COLO668 (cell line): Measurements from ENCODE around the gene CEP19.
A peak's percentile ranks its signal among the peaks of the same experiment; 100 is the strongest.
"Not testable (repeated sequence)": the region's sequence is repeated elsewhere in the genome, so short reads cannot be mapped to it uniquely, and the experiment has no call there.

ENCODE experiments used
- DNase-seq: peaks from one replicate; lab custom pipeline; 2025; ENCODE audit not compliant: unreplicated experiment; lab: John Stamatoyannopoulos, UW

Gene CEP19, protein sequence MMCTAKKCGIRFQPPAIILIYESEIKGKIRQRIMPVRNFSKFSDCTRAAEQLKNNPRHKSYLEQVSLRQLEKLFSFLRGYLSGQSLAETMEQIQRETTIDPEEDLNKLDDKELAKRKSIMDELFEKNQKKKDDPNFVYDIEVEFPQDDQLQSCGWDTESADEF

DNA sequence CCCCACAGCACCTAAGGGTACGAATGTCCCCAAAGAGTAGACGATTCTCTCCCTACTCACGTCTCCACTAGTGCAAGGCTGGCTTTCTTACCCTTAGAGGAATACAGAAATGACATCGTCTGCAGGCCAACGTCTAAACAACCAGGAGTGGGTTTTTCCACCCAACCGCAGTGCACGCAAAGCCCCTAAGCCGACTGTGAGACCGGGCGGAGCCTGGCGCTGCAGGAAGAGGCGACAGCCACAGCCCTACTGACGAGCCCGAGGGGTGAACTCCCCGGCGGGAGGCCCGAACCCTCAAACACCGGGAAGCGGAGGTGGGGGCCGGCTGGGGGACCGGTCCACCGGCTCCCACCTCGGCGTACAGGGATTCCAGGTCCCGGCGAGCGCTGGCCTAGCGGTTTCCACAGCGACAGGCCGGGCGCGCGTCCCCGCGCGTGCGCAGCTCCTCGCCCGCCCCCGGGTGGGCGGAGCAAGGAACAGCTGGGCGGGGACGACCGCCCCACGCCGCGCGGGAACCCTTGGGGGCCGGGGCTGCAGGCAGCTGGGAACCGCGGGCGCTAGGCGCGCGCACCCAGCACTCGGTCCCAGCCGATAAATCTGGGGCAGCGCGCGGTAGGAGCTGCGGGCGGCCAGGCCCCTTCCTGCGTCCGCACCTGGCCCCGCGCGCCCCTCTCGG lies at the start of gene CEP19, which contains the start of gene PIGX:
Gene CEP19 (minus strand): TSS at position 413 of the 676 bp plus-strand sequence. CDS start 3,593 bp downstream, outside the sequence.
Gene PIGX (plus strand): TSS at position 540 of the 676 bp plus-strand sequence.
- DNase-seq: peak; percentile 86

DNA sequence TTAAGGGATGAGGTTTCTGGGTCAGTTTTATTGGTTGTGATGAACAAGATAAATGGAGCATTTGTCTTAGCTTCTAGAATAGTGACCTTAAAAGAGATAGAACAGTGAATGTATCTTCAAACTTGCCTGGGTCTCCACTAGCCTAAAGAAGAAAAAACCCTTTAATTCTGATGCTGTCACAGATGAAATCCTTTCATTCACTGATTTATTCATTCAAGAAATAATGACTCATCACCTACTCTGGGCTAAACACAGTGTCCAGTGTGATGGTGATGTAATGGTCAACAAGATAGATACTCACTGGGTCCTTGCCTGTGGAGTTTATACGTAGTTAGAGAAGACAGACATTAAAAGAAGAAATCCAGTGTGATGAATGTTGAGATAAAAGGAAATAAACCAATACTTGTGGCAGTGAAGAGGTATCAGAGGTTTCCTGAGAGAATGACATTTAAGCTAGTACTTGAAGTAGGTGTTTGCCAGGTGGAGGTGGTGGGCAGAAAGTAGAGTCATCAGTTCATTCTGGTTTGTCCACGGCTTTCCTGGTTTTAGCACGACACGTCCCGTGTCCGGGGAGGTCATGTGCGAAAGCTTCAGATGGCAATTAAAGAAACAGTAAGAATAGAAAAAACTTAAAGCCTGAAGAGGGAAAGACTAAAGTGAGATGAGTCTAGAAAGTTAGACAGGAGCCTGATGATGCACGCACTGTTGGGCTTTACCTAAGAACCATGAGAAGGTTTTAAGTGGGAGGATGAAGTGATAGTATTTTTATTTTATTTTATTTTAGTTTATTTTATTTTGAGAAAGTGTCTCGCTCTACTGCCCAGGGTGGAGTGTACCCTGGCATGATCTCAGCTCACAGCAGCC lies 46.1 kb upstream of the CEP19 start:
- no peak for DNase-seq

DNA sequence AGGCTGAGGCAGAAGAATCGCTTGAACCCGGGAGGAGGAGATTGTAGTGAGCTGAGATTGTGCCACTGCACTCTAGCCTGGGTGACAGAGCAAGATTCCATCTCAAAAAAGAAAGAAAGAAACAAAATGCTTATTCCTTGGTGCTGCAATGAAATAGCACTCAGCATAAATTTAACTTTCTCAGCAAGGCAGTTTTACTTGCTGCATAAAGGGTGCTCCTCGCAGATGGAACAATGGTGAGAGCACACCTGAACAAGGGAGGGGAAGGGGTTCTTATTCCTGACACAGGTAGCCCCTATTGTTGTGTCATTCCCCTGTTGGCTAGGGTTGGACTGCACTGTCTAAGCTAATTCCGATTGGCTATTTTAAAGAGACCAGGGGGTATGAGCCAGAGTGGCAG lies 44.7 kb upstream of the CEP19 start:
- no peak for DNase-seq

DNA sequence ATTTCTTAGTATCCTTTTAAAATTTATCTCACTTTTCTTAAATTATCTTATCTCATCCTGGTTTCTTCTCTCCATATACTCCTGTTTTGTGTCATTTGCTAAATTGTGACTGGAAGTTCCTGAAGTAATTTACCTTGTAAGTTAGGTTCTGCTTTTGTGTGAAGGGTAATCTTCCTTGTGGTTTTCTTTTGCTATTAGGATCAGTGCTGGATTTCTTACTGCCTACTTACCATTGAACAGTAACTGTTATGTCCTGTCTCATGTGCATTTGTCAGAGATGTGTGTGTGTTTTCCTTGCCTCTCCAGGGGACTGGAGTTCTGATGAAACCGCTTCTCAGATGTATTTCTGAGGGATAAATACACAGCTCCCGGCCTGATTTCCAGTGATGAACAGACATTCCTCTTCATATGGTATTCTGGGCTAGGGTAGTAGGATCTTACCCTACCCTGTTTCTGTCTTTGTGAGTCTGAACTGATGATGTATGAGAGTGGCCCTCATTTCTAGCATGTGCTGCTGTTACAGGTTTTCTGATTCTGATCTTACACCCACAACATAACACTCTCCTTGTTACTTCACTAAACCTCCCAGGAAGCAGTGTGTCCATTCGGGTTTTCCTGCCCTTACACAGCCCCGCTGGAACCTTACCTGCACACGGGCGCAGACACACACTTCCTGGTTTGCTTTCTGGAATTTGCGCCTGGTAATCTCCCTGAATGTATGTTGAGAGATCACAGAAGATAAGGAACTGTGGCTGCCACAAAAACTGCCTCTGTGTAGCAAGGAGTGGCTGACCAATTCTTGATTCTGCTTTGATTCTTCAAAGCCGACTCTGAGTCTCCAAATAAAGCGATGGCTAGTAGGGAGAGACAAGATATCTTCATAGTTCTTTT lies 42.3 kb upstream of the CEP19 start:
- no peak for DNase-seq

DNA sequence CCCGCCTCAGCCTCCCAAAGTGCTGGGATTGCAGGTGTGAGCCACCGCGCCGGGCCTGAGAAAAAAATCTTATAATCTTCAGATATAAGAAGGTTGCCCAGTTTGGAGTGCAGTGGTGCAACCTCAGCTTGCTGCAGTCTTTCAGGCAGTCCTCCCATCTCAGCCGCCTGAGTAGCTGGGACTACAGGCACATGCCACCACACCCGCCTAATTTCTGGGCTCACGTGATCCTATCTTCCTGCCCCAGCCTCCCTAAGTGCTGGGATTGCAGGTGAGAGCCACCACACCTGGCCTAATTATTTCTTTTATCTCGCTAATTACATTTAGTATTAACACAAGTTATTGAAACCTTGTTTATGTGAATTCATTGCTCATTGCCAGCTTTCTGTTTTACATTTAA lies 41.2 kb upstream of the CEP19 start:
- DNase-seq: no peak

DNA sequence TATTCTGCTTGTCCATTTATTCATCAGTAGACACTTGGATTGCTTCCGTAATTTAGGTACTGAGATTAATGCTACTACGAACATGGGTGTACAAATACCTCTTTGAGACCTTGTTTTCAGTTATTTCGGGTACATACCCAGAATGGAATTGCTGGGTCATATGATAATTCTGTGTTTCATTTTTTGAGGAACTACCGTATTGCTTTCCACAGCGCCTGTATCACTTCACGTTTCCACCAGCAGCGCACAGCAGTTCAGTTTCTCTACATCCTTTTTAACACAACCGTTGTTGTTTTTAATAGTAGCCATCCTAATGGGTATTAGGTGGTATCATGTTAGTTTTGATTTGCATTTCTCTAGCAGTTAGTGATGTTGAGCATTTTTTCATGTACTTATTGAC lies 37.1 kb upstream of the CEP19 start:
- no peak for DNase-seq

DNA sequence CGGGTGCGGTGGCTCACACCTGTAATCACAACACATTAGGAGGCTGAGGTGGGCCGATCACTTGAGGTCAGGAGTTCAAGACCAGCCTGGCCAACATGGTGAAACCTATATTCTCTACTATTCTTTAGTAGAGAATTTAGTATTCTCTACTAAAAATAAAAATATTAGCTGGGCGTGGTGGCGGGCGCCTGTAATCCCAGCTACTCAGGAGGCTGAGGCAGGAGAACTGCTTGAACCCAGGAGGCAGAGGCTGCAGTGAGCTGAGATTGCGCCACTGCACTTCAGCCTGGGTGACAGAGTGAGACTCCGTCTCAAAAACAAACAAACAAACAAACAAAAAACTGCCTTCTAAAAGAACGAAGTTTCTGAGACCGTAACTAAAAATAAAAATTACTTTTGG lies 31.5 kb upstream of the CEP19 start:
- not testable (repeated sequence) for DNase-seq

DNA sequence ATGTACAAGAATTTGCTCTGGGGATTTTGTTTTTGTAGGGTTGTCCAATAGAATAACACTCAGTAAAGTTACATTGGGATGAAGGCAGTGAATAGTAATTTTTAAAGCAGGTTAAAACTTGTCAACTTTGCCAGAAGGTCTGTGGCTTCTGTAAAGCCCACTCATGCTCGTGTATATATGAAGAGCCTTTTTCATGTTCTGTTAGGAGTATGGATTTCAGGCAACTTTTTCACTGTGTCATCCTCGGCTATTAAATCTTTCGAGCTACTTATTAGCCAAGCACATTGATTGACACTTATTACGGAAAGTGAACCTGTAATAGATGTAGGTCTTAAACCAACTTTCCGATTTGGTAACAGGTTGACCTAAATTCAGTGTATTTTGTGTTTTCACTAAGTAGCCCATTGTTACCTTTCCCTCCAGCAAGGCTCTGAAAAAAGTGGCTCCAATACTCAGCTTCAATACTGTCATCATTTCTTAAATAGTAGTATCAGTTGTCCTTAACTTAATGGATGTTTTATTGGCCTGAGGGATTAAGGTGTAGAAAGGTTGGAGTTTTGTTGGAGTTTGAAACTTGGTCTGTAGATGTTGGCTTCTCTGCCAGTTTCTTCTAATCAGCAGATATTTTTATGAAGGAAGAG lies 29.3 kb upstream of the CEP19 start:
- DNase-seq: no peak

DNA sequence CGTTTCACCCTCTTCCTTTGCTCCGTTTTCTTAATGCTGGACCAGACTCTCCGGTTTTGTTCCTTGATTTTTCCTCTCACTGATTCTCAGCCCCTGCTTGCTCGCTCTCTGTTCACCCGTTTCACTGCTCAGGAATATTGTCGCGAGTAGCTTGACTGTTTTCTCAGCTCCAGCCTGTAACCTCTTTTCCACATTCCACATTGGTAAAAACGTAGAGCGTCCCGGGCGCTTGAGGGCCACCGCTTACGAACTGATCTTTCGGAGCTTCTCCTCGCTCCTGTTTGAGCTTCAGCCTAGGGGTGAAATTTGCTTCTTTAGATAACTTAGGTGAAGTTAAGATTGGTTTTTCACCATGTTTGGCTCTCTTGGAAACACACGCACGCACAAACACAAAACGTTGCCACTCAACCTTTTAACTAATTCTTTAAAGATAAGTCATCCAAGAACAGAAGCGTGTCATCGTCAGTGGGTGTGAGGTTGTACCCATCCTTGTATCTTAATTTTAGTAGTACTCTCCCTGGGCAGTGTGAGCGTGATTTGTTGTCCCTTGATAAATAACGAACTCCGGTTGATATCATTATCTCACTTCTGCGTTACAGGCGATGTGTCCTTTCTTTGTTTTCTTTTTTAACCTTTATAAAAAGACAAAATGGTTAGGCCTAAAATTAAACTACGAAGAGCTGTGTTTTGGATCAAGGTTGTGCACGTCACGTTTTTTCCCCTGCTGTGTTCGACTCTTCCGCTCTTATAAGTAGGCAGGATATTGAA lies 28.6 kb upstream of the CEP19 start:
- no peak for DNase-seq

DNA sequence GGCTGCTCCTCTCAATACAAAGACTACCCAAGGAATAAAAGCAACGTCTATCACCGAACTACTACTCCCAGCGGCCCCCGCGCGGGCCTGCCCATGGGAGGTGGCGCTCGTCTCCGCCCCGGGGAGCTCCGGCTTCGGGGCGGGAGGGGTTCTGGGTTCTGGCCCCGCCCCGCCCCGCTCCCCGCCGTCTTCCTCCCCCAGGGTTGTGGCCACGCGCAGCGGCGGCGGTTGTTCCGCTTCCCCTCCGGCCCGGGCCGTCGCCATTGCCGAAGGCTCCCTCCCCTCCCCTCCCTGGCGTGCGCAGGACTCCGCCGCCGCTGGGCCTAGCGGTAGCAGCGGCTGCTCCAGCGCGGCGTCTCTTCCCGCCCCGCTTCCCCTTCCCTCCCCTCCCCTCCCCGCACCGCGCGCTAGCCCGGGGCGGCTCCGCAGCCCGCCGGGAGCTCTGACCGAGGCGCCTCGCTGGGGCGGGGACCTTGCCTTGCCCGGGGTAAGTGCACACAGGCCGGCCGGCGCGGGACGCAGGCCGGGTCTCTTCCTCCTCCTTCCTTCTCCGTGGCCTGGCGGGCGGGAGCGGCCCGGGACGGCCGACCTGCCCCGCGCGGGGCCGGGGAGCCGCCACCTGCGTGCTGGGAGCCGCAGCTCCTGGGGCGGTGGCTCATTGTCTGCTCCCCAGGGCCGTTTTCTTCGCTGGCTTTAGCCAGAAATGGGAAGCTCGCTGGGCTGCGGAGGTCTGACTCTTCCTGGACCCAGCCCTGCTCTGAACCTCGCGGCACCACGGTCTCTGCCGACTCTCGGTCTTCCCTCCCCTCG lies 27.8 kb upstream of the CEP19 start, which contains the start of gene PAK2:
Gene PAK2 (plus strand): TSS at position 187 of the 810 bp plus-strand sequence. CDS start 42,790 bp downstream, outside the sequence.
- peak; percentile 88 for DNase-seq

DNA sequence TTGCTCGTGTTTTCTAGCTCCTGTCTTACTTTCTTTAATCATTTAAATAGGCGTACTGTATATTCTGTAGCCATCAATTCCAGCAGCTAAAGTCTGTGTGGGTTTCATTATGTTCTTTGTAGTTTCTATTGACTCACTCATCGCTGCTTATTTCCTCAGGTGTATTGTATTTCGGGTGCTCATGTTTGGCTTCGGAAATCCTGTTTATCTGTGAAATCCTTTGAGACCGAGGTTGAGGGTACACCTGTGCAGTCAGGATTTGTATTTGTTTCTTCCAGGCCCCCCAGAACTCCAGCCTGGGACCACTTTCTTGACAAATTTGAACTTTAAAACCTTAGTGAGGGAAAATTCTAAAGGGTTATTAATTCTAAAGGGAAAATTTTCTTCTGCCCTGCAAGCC lies 25.6 kb upstream of the CEP19 start:
- no peak for DNase-seq

DNA sequence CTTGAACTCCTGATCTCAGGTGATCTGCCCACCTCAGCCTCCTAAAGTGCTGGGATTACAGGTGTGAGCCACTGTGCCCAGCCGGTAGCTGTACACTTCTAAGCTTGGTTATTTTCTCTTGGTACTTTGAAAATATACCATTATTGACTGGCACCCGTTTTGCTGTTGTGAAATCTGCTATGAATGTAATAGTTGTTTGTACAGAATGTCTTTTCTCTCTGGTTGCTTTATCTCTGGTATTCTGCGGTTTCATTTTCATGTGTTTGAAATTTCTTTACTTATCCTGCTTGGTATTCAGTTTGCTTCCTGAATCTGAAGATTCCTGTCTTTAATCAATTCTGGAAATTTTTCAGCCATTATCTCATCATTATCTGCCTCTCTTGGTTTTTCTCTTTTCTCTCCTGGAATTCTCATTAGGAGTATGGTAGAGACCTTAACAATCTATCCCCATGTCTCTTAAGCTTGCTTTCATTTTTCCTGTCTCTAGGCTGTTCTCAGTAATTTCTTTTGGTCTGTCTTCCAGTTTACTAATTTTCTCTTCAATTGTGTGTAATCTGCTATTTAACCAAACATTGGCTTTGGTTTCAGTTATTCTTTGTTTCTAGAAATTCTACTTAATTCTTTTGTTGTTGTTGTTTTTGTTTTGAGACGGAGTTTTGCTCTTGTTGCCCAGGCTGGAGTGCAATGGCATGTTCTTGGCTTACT lies 24.8 kb upstream of the CEP19 start:
- DNase-seq: no peak

DNA sequence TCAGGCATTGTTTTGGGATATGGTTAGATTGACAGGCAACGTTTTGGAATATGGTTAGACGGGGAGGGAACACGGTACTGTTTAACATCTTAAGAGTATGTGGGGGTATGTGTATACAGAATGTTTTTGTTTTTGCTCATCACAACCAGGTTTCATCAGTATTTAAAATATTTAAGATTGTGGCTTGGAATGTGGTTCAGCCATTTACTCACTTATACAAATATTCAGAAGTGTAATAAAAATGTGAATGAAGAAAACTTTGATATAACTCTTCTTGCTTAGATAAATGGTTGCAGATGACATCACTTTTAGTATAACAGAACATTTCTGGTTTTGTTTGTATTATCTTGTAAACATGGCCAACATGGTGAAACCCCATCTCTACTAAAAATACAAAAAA lies 23.7 kb upstream of the CEP19 start:
- no peak for DNase-seq

DNA sequence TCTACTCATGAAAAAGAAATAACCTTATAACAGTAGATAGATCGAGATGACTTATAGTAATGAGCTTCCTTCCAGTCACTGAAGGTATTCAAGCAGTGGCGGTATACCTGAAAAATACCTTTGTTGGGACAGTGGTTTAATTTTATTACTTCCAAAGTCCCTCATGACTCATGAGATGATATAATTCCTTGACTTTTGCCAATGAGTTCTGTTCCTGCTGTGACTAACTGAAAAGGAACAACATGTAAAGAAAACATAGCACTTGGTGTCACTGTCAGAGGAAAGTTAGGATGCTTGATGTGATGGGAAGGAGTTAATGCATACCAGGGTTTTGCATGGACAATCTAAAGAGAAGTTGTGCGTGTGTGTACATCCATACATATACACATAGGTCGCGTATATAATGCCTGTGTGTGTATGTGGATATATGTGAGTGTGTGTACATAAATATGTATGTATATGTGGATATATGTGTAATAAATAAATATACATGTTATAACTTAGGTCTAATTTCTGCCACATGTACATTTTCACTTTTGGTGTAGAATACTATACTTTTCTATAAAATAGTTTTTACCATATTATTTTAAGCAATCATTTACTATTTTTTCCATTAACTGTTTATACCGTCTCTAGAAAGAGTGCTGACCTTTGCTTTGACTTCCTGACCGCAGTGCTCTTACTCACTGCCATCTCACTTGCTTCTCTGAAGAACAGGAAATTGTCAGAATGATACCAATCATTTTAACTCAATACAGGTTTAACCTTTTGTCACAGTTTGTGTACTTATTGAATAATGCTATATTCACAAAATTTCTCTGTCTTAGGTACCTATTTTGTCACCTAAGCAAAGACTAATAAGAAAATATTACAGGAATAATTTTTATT lies 15.0 kb upstream of the CEP19 start:
- no peak for DNase-seq

DNA sequence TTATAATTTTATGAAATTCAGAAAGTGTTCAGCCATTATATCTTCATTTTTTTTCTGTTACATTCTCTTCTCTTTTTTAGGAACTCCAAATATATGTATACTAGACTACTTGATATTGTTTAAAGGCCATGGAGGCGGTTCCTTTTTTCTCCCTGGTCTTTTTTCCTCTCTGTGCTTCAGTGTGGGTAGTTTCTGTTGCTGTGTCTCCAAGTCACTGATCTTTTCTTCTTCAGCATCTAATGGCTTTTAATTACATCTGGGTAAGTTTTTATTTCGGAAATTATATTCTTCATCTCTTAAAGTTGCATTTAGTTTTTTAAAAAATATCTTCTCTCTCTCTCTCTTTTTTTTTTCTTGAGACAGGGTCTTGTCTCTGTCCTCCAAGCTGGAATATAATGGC lies 9.0 kb upstream of the CEP19 start:
- no peak for DNase-seq

DNA sequence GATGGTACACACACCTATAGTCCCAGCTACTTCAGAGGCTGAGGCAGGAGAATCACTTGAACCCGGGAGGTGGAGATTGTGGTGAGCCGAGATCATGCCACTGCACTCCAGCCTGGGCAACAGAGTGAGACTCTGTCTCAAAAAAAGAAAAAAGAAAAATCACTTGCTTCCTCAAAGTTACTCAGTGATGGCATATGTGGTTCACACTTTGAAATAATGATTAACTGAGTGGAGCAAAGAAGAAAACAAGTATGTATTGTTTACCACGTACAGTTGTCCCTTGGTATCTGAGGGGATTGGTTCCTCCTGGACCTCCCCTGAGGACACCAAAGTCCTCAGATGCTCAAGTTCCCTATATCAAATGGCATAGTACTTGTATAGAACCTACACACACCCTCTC lies 5.1 kb upstream of the CEP19 start:
- not testable (repeated sequence) for DNase-seq
